ENCODE measurements around the gene CNTROB. TPM values are rescaled to one million over a fixed set of nuclear protein-coding genes. Genes with fewer than 3 reads are reported as not detected.

CNTROB gene
- total RNA-seq, 4 donors from 2014 or later: 22.7 to 62.1 (median 31.6) TPM

- in situ Hi-C loops (cut with MboI; ENCODE audit: low pct_ligation_motif_present in 1 of 4, low pct_unique_long_range_greater_than_20kb in 1 of 4, low sequenced_read_pairs in 3 of 4): no loop called here
- 96 to 100% methylated on average over 1 to 4 of the region's 4 CpGs for WGBS, 2 donors (ENCODE audit: low coverage in 1 of 2)
- intact Hi-C loops (cut with DNase I; ENCODE audit: low total_unique reads): no loop called here
Measured at GRCh38 chr17:7940034-7940433, 8.0 kb downstream of the CNTROB start.

GRCh38 chr17:7940743-7941142 is 8.7 kb downstream of the CNTROB start:
- TF ChIP-seq CTCF (IDR thresholded peaks at IDR 0.05): no peak
- TF ChIP-seq POLR2AphosphoS5 (IDR thresholded peaks at IDR 0.05): no peak
- TF ChIP-seq POLR2A (IDR thresholded peaks at IDR 0.05): no peak
- TF ChIP-seq EP300 (IDR thresholded peaks at IDR 0.05; ENCODE audit: low read depth): no peak
- Histone ChIP-seq H3K27me3 (no peaks in the 10 kb centered on the region), H3K4me1 (no peaks in the 10 kb centered on the region), H3K9me3 (no peaks in the 10 kb centered on the region), H3K36me3 (peaks cover 0 to 48% (median 15%) of the 10 kb centered on the region in 4 donors), H3K4me3 (no peak overlapping the region), H3K27ac (no peak overlapping the region)
- 85 to 96% methylated on average over 4 to 6 of the region's 6 CpGs for WGBS, 2 donors (ENCODE audit: low coverage in 1 of 2)
- in situ Hi-C loops (cut with MboI; ENCODE audit: low pct_ligation_motif_present in 1 of 4, low pct_unique_long_range_greater_than_20kb in 1 of 4, low sequenced_read_pairs in 3 of 4) (no loop called here), intact Hi-C loops (cut with DNase I; ENCODE audit: low total_unique reads) (no loop called here)
- no peak for DNase-seq

More at GRCh38 chr17:7940034-7940433, 8.0 kb downstream of the CNTROB start:
- Histone ChIP-seq H3K36me3 (peaks cover 0 to 41% (median 12%) of the 10 kb centered on the region in 4 donors), H3K4me3 (no peak overlapping the region), H3K4me1 (no peaks in the 10 kb centered on the region), H3K9me3 (no peaks in the 10 kb centered on the region), H3K27ac (no peak overlapping the region), H3K27me3 (no peaks in the 10 kb centered on the region)
- no peak for TF ChIP-seq CTCF (IDR thresholded peaks at IDR 0.05)
- no peak for TF ChIP-seq EP300 (IDR thresholded peaks at IDR 0.05; ENCODE audit: low read depth)
- TF ChIP-seq POLR2A (IDR thresholded peaks at IDR 0.05): no peak
- TF ChIP-seq POLR2AphosphoS5 (IDR thresholded peaks at IDR 0.05): no peak
- DNase-seq: no peak

- WGBS, 2 donors (ENCODE audit: low coverage in 1 of 2): 94% methylated on average over 13 of the region's 13 CpGs; no CpG with 5 or more reads in 1 of the 2 donors
- H3K27ac ChIP-seq: no peak overlapping the region
- intact Hi-C loops (cut with DNase I; ENCODE audit: low total_unique reads) (no loop called here), in situ Hi-C loops (cut with MboI; ENCODE audit: low pct_ligation_motif_present in 1 of 4, low pct_unique_long_range_greater_than_20kb in 1 of 4, low sequenced_read_pairs in 3 of 4) (no loop called here)
- H3K9me3 ChIP-seq: no peaks in the 10 kb centered on the region
- no peak for DNase-seq
- TF ChIP-seq POLR2A (IDR thresholded peaks at IDR 0.05): no peak
- no peak for TF ChIP-seq CTCF (IDR thresholded peaks at IDR 0.05)
- TF ChIP-seq EP300 (IDR thresholded peaks at IDR 0.05; ENCODE audit: low read depth): no peak
- TF ChIP-seq POLR2AphosphoS5 (IDR thresholded peaks at IDR 0.05): no peak
- peaks cover 0 to 63% (median 23%) of the 10 kb centered on the region in 4 donors for H3K36me3 ChIP-seq
- H3K27me3 ChIP-seq: no peaks in the 10 kb centered on the region
- no peaks in the 10 kb centered on the region for H3K4me1 ChIP-seq
- no peak overlapping the region for H3K4me3 ChIP-seq
Measured at GRCh38 chr17:7943291-7943690, 11.3 kb downstream of the CNTROB start.

GRCh38 chr17:7944326-7944725 is 12.3 kb downstream of the CNTROB start:
- Histone ChIP-seq H3K9me3 (no peaks in the 10 kb centered on the region), H3K4me1 (no peaks in the 10 kb centered on the region), H3K27me3 (no peaks in the 10 kb centered on the region), H3K36me3 (peaks cover 0 to 63% (median 25%) of the 10 kb centered on the region in 4 donors), H3K4me3 (no peak overlapping the region), H3K27ac (no peak overlapping the region)
- in situ Hi-C loops (cut with MboI; ENCODE audit: low pct_ligation_motif_present in 1 of 4, low pct_unique_long_range_greater_than_20kb in 1 of 4, low sequenced_read_pairs in 3 of 4) (no loop called here), intact Hi-C loops (cut with DNase I; ENCODE audit: low total_unique reads) (no loop called here)
- 98% methylated on average over 9 of the region's 9 CpGs; no CpG with 5 or more reads in 1 of the 2 donors for WGBS, 2 donors (ENCODE audit: low coverage in 1 of 2)
- TF ChIP-seq EP300 (IDR thresholded peaks at IDR 0.05; ENCODE audit: low read depth) (no peak), CTCF (IDR thresholded peaks at IDR 0.05) (no peak), POLR2A (IDR thresholded peaks at IDR 0.05) (no peak), POLR2AphosphoS5 (IDR thresholded peaks at IDR 0.05) (no peak)
- no peak for DNase-seq

Data from transverse colon (tissue), 4 donors.